ENCODE measurements around the gene PRTG.

Gene PRTG

DNA sequence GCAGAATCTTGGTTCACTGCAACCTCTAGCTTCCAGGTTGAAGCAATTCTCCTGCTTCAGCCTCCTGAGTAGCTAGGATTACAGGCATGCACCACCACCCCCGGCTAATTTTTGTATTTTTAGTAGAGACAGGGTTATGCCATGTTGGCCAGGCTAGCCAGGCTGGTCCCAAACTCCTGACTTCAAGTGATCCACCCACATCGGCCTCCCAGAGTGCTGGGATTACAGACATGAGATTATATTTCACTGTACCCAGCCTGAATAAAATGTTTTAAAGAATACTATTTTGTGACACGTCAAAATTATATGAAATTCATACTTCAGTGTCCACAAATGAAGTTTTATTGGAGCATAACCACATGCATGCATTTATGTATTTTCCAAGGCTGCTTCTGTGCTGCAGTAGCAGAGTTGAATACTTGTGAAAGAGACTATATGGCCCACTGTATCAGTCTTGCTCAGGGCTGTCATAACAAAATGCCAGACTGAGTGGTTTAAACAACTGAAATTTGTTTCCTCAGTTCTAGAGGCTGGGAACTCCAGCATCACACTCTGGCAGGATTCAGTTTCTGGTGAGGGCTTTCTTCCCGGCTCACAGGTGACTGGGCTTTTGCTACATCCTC, 77.2 kb downstream of the PRTG start:
- H4K20me1 ChIP-seq (ENCODE audit: insufficient read depth, low read length), result no peaks in the 10 kb centered on the region
- no peaks in the 10 kb centered on the region for H3K79me2 ChIP-seq (ENCODE audit: low read length)
- H3K27me3 ChIP-seq (ENCODE audit: low read depth, low read length), result no peaks in the 10 kb centered on the region
- TF ChIP-seq CTCF (IDR thresholded peaks at IDR 0.05; ENCODE audit: low read depth, low read length), result no peak
- H3K9ac ChIP-seq (ENCODE audit: low read length), result no peak overlapping the region
- no peak overlapping the region for H3K27ac ChIP-seq (ENCODE audit: low read length)
- H3K4me2 ChIP-seq (ENCODE audit: low read length), result no peak overlapping the region
- H2AFZ ChIP-seq (ENCODE audit: low read depth, low read length), result no peak overlapping the region
- H3K9me3 ChIP-seq (ENCODE audit: insufficient read depth, low read length), result no peaks in the 10 kb centered on the region
- no peak overlapping the region for H3K4me3 ChIP-seq (ENCODE audit: low read length)
- H3K4me1 ChIP-seq (ENCODE audit: low read length), result no peaks in the 10 kb centered on the region
- no peaks in the 10 kb centered on the region for H3K36me3 ChIP-seq (replicated peaks; ENCODE audit: low read depth, low read length)

GRCh38 chr15:55661428-55661827, 81.5 kb downstream of the PRTG start:
- Histone ChIP-seq H3K9me3 (ENCODE audit: insufficient read depth, low read length) (no peaks in the 10 kb centered on the region), H3K4me3 (ENCODE audit: low read length) (no peak overlapping the region), H2AFZ (ENCODE audit: low read depth, low read length) (no peak overlapping the region; the same call in 1 of the 2 replicates), H3K27ac (ENCODE audit: low read length) (no peak overlapping the region), H3K9ac (ENCODE audit: low read length) (no peak overlapping the region), H3K4me2 (ENCODE audit: low read length) (no peak overlapping the region), H3K36me3 (replicated peaks; ENCODE audit: low read depth, low read length) (no peaks in the 10 kb centered on the region), H4K20me1 (ENCODE audit: insufficient read depth, low read length) (no peaks in the 10 kb centered on the region), H3K4me1 (ENCODE audit: low read length) (no peaks in the 10 kb centered on the region), H3K27me3 (ENCODE audit: low read depth, low read length) (no peaks in the 10 kb centered on the region), H3K79me2 (ENCODE audit: low read length) (no peaks in the 10 kb centered on the region)
- no peak for TF ChIP-seq CTCF (IDR thresholded peaks at IDR 0.05; ENCODE audit: low read depth, low read length)
- TF ChIP-seq EZH2phosphoT487 (IDR thresholded peaks at IDR 0.05; ENCODE audit: low read depth), result no peak

DNA sequence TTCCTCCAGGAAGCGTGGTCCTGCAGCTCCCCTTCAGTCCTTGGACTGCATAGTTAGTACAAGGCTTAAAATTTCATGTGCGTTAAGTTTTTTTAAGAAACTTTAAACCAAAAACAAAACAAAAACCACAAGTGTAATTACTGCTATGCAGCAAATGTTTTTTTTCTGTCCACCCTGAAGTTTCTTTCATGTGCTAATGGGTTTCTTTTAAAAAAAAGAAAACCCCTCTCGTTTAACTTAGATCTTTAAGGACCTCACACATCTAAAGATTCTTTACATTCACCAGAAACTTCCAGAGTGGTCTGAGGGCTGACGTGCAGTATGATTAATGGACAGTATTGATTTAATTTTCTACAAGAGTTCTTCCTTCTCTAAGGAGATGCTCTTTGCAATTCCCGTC, 82.8 kb downstream of the PRTG start:
- no peaks in the 10 kb centered on the region for H3K79me2 ChIP-seq (ENCODE audit: low read length)
- no peaks in the 10 kb centered on the region for H3K9me3 ChIP-seq (ENCODE audit: insufficient read depth, low read length)
- H4K20me1 ChIP-seq (ENCODE audit: insufficient read depth, low read length), result no peaks in the 10 kb centered on the region
- TF ChIP-seq CTCF (IDR thresholded peaks at IDR 0.05; ENCODE audit: low read depth, low read length) (no peak), EZH2phosphoT487 (IDR thresholded peaks at IDR 0.05; ENCODE audit: low read depth) (no peak)
- H3K9ac ChIP-seq (ENCODE audit: low read length), result no peak overlapping the region
- H3K4me2 ChIP-seq (ENCODE audit: low read length), result no peak overlapping the region
- H2AFZ ChIP-seq (ENCODE audit: low read depth, low read length), result no peak overlapping the region
- no peaks in the 10 kb centered on the region for H3K4me1 ChIP-seq (ENCODE audit: low read length)
- H3K27ac ChIP-seq (ENCODE audit: low read length), result no peak overlapping the region
- H3K27me3 ChIP-seq (ENCODE audit: low read depth, low read length), result no peaks in the 10 kb centered on the region
- H3K36me3 ChIP-seq (replicated peaks; ENCODE audit: low read depth, low read length), result no peaks in the 10 kb centered on the region
- H3K4me3 ChIP-seq (ENCODE audit: low read length), result no peak overlapping the region

DNA sequence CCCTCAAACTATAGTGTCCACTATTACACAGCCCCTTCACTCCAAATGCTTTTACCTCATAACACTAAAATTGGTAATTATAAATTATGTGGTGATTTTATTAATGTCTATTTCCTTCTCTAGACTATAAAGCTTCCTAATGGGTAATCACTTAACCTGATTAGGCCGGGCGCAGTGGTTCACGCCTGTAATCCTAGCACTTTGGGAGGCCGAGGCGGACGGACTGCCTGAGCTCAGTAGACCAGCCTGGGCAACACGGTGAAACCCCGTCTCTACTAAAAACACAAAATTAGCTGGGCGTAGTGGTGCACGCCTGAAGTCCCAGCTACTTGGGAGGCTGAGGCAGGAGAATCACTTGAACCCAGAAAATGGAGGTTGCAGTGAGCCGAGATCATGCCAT, 83.5 kb downstream of the PRTG start:
- TF ChIP-seq CTCF (IDR thresholded peaks at IDR 0.05; ENCODE audit: low read depth, low read length) (no peak), EZH2phosphoT487 (IDR thresholded peaks at IDR 0.05; ENCODE audit: low read depth) (no peak)
- no peaks in the 10 kb centered on the region for H3K27me3 ChIP-seq (ENCODE audit: low read depth, low read length)
- no peak overlapping the region for H3K4me2 ChIP-seq (ENCODE audit: low read length)
- no peak overlapping the region for H3K4me3 ChIP-seq (ENCODE audit: low read length)
- H4K20me1 ChIP-seq (ENCODE audit: insufficient read depth, low read length), result no peaks in the 10 kb centered on the region
- H3K9me3 ChIP-seq (ENCODE audit: insufficient read depth, low read length), result no peaks in the 10 kb centered on the region
- no peaks in the 10 kb centered on the region for H3K79me2 ChIP-seq (ENCODE audit: low read length)
- H3K27ac ChIP-seq (ENCODE audit: low read length), result no peak overlapping the region
- no peaks in the 10 kb centered on the region for H3K4me1 ChIP-seq (ENCODE audit: low read length)
- H2AFZ ChIP-seq (ENCODE audit: low read depth, low read length), result no peak overlapping the region
- no peaks in the 10 kb centered on the region for H3K36me3 ChIP-seq (replicated peaks; ENCODE audit: low read depth, low read length)
- no peak overlapping the region for H3K9ac ChIP-seq (ENCODE audit: low read length)

All from OCI-LY3 (cell line).